HepG2 (cell line): ENCODE results near the gene APBA3. TPM values are rescaled to one million over a fixed set of nuclear protein-coding genes. Genes with fewer than 3 reads are reported as not detected.

Experiments
- CREB1 ChIP-seq, 2 experiments: fragments of 450-650 bp in 1 of 2; IDR thresholded peaks; 2 replicates each; pipeline ENCODE4 v1.6.1; 2016 to 2017; ENCODE audit warnings: control low read depth in 1 of 2, mild to moderate bottlenecking in 1 of 2, missing compliant biosample characterization in 1 of 2, missing genetic modification characterization in 1 of 2
- EHMT2 ChIP-seq: fragments of 200-600 bp; sonication (generic); IDR thresholded peaks from 2 replicates; pipeline ENCODE4 v1.7.0; 2017; ENCODE audit warnings: antibody characterized with exemption, low read depth, low read length, borderline replicate concordance
- ELF4 ChIP-seq: sonication (generic); formaldehyde crosslinking; IDR thresholded peaks from 2 replicates; pipeline ENCODE4 v1.5.0; 2020; ENCODE audit warnings: missing genetic modification reagents, mild to moderate bottlenecking, moderate library complexity, borderline replicate concordance
- GZF1 ChIP-seq: sonication (generic); formaldehyde crosslinking; IDR thresholded peaks from 2 replicates; pipeline ENCODE4 v1.5.1; 2020; ENCODE audit warnings: mild to moderate bottlenecking, missing genetic modification reagents
- HOXA7 ChIP-seq: sonication (generic); formaldehyde crosslinking; IDR thresholded peaks from 2 replicates; pipeline ENCODE4 v1.8.1; 2022; ENCODE audit warnings: mild to moderate bottlenecking, missing genetic modification reagents, moderate library complexity
- KLF16 ChIP-seq, 2 experiments: sonication (generic) in 1 of 2; formaldehyde crosslinking in 1 of 2; IDR thresholded peaks; 2 replicates each; pipeline versions ENCODE4 v1.6.1 to v1.8.0; 2016 to 2023; ENCODE audit warnings: missing genetic modification reagents in 2 of 2, missing compliant biosample characterization in 1 of 2
- MAF1 ChIP-seq: sonication (generic); formaldehyde crosslinking; IDR thresholded peaks from 2 replicates; pipeline ENCODE4 v1.5.0; 2020; ENCODE audit warnings: missing genetic modification reagents, borderline replicate concordance
- MAFF ChIP-seq: IDR thresholded peaks from 2 replicates; pipeline ENCODE4 v1.6.1; 2011; ENCODE audit warnings: low read depth, low read length, improper control_type of control experiment
- POLR2A ChIP-seq, 2 experiments: IDR thresholded peaks; 2 replicates each; pipeline ENCODE4 v1.6.1; 2011; ENCODE audit warnings: low read depth in 2 of 2, low read length in 2 of 2, mild to moderate bottlenecking in 1 of 2, moderate library complexity in 1 of 2; ENCODE audit not compliant: insufficient read depth in 1 of 2
- SAFB2 ChIP-seq: sonication (generic); formaldehyde crosslinking; IDR thresholded peaks from 2 replicates; pipeline ENCODE4 v1.5.1; 2020; ENCODE audit warnings: missing genetic modification reagents, low read depth, mild to moderate bottlenecking, borderline replicate concordance
- SKI ChIP-seq: fragments of 450-650 bp; IDR thresholded peaks from one replicate; pipeline ENCODE4 v1.6.1; 2018; ENCODE audit warnings: mild to moderate bottlenecking; ENCODE audit not compliant: partially characterized antibody
- TRIM24 ChIP-seq: sonication (generic); formaldehyde crosslinking; IDR thresholded peaks from 2 replicates; pipeline ENCODE4 v1.8.0; 2022; ENCODE audit warnings: mild to moderate bottlenecking, missing genetic modification reagents
- ZEB1 ChIP-seq: IDR thresholded peaks from 2 replicates; pipeline ENCODE4 v1.6.1; 2012; ENCODE audit warnings: mild to moderate bottlenecking, low read depth, inconsistent platforms; ENCODE audit not compliant: insufficient replicate concordance
- ZNF75D ChIP-seq: sonication (generic); formaldehyde crosslinking; IDR thresholded peaks from 2 replicates; pipeline ENCODE4 v1.8.1; 2023; ENCODE audit warnings: missing genetic modification reagents, mild to moderate bottlenecking, borderline replicate concordance
- ZSCAN25 ChIP-seq: sonication (generic); formaldehyde crosslinking; IDR thresholded peaks from 2 replicates; pipeline ENCODE4 v1.8.0; 2022; ENCODE audit warnings: mild to moderate bottlenecking, missing genetic modification reagents
- polyA plus RNA-seq, 8 experiments: library from polyadenylated mRNA; depleted of rRNA in 3 of 8; stranded (reverse) in 7 of 8; unstranded in 1 of 8; fragments of >200 nt; fragmentation: Illumina TruSeq in 4 of 8; extraction: Trizol in 4 of 8; gene quantifications; 2 replicates each; pipeline versions ENCODE4 v1.2.1 to v1.2.3, GENCODE V29; 2011 to 2016; ENCODE audit warnings: low read depth in 4 of 8, missing spikeins in 1 of 8, mixed read lengths in 1 of 8; ENCODE audit not compliant: insufficient read depth in 1 of 8
- total RNA-seq, 5 experiments: library from RNA; depleted of rRNA; stranded (reverse); fragments of >200 nt; fragmentation: Illumina TruSeq; extraction: Trizol; gene quantifications; 2 replicates each; pipeline ENCODE4 v1.2.3, GENCODE V29; 2016; ENCODE audit warnings: low read depth in 1 of 5
- TF ChIP-seq, protein P1 (sequence below): sonication (generic); formaldehyde crosslinking; IDR thresholded peaks from 2 replicates; pipeline ENCODE4 v1.8.0; 2022; ENCODE audit warnings: mild to moderate bottlenecking, missing genetic modification reagents, moderate library complexity
- TF ChIP-seq, protein P2 (sequence below): sonication (generic); formaldehyde crosslinking; IDR thresholded peaks from 2 replicates; pipeline ENCODE4 v1.4.0; 2020; ENCODE audit warnings: mild to moderate bottlenecking, missing genetic modification reagents
- TF ChIP-seq, protein P3 (sequence below): sonication (generic); formaldehyde crosslinking; IDR thresholded peaks from one replicate; pipeline ENCODE4 v1.5.1; 2020; ENCODE audit warnings: mild to moderate bottlenecking, missing genetic modification reagents; ENCODE audit errors: not compliant biosample characterization

APBA3 gene
- total and polyA plus RNA-seq, 2 of the 13 experiments (the other 11 are each of a cell fraction or from before 2014, with no cell fraction given), result 14.2 to 14.3 TPM

DNA sequence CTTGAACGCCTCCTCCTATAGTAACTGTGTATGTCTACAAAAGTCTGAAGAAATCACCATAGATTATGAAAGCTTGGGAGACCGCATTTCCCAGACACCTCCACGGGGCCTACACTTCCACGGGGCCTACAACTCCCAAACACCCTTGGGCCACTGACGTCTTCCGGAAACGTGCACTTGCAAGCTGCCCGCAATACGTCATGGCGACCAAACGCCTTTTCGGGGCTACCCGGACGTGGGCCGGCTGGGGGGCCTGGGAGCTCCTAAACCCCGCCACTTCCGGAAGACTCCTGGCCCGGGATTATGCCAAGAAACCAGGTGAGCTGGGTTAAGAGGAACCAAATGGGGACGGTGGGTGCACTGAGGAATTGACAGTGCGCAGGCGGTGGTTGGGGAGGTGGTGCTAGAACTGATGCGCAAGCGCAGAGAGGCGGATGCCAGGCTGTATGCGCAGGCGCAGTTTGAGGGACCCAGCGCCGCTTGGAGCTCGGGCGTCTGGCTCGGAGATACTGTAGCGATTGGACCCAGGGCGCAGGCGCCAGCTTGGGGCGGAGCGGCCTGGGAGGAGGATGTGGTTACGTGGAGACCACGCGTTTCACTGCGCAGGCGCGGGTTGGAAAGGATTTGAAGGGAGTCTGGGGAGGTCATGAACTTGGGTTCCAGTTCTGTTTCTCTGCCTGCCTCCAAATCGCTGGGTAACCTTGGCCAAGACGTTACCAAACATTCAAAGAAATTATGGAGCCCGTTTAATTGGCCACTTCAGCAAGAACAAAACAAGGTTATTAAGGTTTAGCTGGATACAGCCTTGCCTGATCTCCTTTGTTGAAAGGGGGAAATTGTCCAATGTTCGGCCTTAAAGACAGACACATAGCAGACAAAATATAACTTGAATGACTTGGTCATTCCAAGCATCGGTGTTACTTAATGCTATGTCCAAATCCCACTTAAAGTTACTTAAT is 1.3 kb upstream of the APBA3 start, which contains the start of gene MRPL54 (continued):
- TF ChIP-seq KLF16 (CRISPR knock-in tag; IDR thresholded peaks at IDR 0.05), result 0 out of 4 replicates have a peak, but pooled peaks of 1 of the 2 experiments have one; percentile 3
- TF ChIP-seq, protein P1, sequence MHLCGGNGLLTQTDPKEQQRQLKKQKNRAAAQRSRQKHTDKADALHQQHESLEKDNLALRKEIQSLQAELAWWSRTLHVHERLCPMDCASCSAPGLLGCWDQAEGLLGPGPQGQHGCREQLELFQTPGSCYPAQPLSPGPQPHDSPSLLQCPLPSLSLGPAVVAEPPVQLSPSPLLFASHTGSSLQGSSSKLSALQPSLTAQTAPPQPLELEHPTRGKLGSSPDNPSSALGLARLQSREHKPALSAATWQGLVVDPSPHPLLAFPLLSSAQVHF, result no peak
- no peak for TF ChIP-seq GZF1 (CRISPR knock-in tag)
- TF ChIP-seq POLR2A (IDR thresholded peaks at IDR 0.05; ENCODE audit: insufficient read depth in 1 of 2, low read depth in 2 of 2, low read length in 2 of 2), result peak; percentile 75 to 95
- no peak for TF ChIP-seq ZSCAN25 (CRISPR knock-in tag)
- no peak for TF ChIP-seq SAFB2 (CRISPR knock-in tag)
- TF ChIP-seq, protein P2, sequence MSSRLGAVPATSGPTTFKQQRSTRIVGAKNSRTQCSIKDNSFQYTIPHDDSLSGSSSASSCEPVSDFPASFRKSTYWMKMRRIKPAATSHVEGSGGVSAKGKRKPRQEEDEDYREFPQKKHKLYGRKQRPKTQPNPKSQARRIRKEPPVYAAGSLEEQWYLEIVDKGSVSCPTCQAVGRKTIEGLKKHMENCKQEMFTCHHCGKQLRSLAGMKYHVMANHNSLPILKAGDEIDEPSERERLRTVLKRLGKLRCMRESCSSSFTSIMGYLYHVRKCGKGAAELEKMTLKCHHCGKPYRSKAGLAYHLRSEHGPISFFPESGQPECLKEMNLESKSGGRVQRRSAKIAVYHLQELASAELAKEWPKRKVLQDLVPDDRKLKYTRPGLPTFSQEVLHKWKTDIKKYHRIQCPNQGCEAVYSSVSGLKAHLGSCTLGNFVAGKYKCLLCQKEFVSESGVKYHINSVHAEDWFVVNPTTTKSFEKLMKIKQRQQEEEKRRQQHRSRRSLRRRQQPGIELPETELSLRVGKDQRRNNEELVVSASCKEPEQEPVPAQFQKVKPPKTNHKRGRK (CRISPR knock-in tag), result no peak
- no peak for TF ChIP-seq ZEB1
- no peak for TF ChIP-seq TRIM24 (CRISPR knock-in tag)
- peak; percentile 89 for TF ChIP-seq CREB1 (IDR thresholded peaks at IDR 0.05)
- TF ChIP-seq CREB1 (CRISPR knock-in tag; IDR thresholded peaks at IDR 0.05), result peak; percentile 97
- no peak for TF ChIP-seq MAFF
- TF ChIP-seq, protein P3, sequence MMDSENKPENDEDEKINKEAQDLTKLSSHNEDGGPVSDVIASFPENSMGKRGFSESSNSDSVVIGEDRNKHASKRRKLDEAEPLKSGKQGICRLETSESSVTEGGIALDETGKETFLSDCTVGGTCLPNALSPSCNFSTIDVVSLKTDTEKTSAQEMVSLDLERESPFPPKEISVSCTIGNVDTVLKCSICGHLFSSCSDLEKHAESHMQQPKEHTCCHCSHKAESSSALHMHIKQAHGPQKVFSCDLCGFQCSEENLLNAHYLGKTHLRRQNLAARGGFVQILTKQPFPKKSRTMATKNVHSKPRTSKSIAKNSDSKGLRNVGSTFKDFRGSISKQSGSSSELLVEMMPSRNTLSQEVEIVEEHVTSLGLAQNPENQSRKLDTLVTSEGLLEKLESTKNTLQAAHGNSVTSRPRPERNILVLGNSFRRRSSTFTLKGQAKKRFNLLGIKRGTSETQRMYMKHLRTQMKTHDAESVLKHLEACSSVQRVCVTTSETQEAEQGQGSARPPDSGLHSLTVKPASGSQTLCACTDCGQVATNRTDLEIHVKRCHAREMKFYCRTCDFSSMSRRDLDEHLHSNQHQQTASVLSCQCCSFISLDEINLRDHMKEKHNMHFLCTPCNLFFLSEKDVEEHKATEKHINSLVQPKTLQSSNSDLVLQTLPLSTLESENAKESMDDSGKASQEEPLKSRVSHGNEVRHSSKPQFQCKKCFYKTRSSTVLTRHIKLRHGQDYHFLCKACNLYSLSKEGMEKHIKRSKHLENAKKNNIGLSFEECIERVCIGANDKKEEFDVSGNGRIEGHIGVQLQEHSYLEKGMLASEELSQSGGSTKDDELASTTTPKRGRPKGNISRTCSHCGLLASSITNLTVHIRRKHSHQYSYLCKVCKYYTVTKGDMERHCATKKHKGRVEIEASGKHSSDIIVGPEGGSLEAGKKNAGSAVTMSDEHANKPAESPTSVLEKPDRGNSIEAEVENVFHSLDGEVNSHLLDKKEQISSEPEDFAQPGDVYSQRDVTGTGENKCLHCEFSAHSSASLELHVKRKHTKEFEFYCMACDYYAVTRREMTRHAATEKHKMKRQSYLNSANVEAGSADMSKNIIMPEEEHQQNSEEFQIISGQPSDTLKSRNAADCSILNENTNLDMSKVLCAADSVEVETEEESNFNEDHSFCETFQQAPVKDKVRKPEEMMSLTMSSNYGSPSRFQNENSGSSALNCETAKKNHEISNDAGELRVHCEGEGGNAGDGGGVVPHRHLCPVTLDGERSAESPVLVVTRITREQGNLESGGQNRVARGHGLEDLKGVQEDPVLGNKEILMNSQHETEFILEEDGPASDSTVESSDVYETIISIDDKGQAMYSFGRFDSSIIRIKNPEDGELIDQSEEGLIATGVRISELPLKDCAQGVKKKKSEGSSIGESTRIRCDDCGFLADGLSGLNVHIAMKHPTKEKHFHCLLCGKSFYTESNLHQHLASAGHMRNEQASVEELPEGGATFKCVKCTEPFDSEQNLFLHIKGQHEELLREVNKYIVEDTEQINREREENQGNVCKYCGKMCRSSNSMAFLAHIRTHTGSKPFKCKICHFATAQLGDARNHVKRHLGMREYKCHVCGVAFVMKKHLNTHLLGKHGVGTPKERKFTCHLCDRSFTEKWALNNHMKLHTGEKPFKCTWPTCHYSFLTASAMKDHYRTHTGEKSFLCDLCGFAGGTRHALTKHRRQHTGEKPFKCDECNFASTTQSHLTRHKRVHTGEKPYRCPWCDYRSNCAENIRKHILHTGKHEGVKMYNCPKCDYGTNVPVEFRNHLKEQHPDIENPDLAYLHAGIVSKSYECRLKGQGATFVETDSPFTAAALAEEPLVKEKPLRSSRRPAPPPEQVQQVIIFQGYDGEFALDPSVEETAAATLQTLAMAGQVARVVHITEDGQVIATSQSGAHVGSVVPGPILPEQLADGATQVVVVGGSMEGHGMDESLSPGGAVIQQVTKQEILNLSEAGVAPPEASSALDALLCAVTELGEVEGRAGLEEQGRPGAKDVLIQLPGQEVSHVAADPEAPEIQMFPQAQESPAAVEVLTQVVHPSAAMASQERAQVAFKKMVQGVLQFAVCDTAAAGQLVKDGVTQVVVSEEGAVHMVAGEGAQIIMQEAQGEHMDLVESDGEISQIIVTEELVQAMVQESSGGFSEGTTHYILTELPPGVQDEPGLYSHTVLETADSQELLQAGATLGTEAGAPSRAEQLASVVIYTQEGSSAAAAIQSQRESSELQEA, result peak; percentile 76
- TF ChIP-seq MAF1, result 0 out of 2 replicates have a peak, but pooled peaks have one; percentile 26
- peak; percentile 52 for TF ChIP-seq SKI
- TF ChIP-seq ZNF75D (CRISPR knock-in tag), result no peak
- TF ChIP-seq HOXA7 (CRISPR knock-in tag), result no peak
- TF ChIP-seq EHMT2, result no peak
- TF ChIP-seq ELF4 (CRISPR knock-in tag), result peak; percentile 80; the same call in 1 of the 2 replicates
